Measurements from ENCODE around the gene FCGR3A. TPM values are rescaled to one million over a fixed set of nuclear protein-coding genes. Genes with fewer than 3 reads are reported as not detected.
"Not testable (repeated sequence)": the region's sequence is repeated elsewhere in the genome, so short reads cannot be mapped to it uniquely, and the experiment has no call there.

The FCGR3A gene
- not detected in 2 replicates for total RNA-seq (ENCODE audit: low replicate concordance)

- no peak for DNase-seq (ENCODE audit: low spot score)
- no peak within 1 kb of the TSS for H3K9ac ChIP-seq
- no peak within 1 kb of the TSS for H3K4me2 ChIP-seq
- no peak within 1 kb of the TSS for H3K27ac Mint-ChIP-seq
- H3K27ac ChIP-seq: no peak within 1 kb of the TSS
- no peak within 1 kb of the TSS for H3K4me3 ChIP-seq
- no peaks in the 10 kb centered on the region for H3K27me3 Mint-ChIP-seq (ENCODE audit: insufficient read depth, low read depth)
- no peaks in the 10 kb centered on the region for H3K4me1 Mint-ChIP-seq
- no peaks in the 10 kb centered on the region for H3K9me3 Mint-ChIP-seq
- H3K27me3 ChIP-seq: no peaks in the 10 kb centered on the region
- no peaks in the 10 kb centered on the region for H4K20me1 ChIP-seq (ENCODE audit: low read depth)
- no peaks in the 10 kb centered on the region for H3F3A ChIP-seq (ENCODE audit: low read depth)
- TF ChIP-seq, protein P1, sequence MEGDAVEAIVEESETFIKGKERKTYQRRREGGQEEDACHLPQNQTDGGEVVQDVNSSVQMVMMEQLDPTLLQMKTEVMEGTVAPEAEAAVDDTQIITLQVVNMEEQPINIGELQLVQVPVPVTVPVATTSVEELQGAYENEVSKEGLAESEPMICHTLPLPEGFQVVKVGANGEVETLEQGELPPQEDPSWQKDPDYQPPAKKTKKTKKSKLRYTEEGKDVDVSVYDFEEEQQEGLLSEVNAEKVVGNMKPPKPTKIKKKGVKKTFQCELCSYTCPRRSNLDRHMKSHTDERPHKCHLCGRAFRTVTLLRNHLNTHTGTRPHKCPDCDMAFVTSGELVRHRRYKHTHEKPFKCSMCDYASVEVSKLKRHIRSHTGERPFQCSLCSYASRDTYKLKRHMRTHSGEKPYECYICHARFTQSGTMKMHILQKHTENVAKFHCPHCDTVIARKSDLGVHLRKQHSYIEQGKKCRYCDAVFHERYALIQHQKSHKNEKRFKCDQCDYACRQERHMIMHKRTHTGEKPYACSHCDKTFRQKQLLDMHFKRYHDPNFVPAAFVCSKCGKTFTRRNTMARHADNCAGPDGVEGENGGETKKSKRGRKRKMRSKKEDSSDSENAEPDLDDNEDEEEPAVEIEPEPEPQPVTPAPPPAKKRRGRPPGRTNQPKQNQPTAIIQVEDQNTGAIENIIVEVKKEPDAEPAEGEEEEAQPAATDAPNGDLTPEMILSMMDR (IDR thresholded peaks at IDR 0.05): no peak
- TF ChIP-seq EZH2 (IDR thresholded peaks at IDR 0.05) (no peak), EZH2phosphoT487 (IDR thresholded peaks at IDR 0.05) (no peak)
- no peaks in the 10 kb centered on the region for H3K4me1 ChIP-seq
- H3K79me2 ChIP-seq (ENCODE audit: low read depth): no peaks in the 10 kb centered on the region
- H2AFZ ChIP-seq (replicated peaks): no peak within 1 kb of the TSS
- H3K36me3 Mint-ChIP-seq: no peaks in the 10 kb centered on the region
- H3K36me3 ChIP-seq: no peaks in the 10 kb centered on the region
- no peak within 1 kb of the TSS for H3K4me3 Mint-ChIP-seq
- no peaks in the 10 kb centered on the region for H3K9me3 ChIP-seq (ENCODE audit: low read depth)
These were observed at the start of gene FCGR3A for GRCh38 chr1:161549652-161550051. Gene FCGR3A, minus strand, starts transcription at chr1:161549818. Its CDS starts 82 bp downstream, at chr1:161549736.

- H3K9me3 Mint-ChIP-seq; H4K20me1 ChIP-seq (ENCODE audit: low read depth); H2AFZ ChIP-seq (replicated peaks); H3K9me3 ChIP-seq (ENCODE audit: low read depth); H3K27me3 Mint-ChIP-seq (ENCODE audit: insufficient read depth, low read depth); H3K9ac ChIP-seq; H3K4me3 Mint-ChIP-seq; H3K36me3 ChIP-seq; H3F3A ChIP-seq (ENCODE audit: low read depth); H3K4me1 ChIP-seq; DNase-seq (ENCODE audit: low spot score); H3K27ac Mint-ChIP-seq; H3K79me2 ChIP-seq (ENCODE audit: low read depth); H3K36me3 Mint-ChIP-seq; H3K4me1 Mint-ChIP-seq; H3K4me2 ChIP-seq; H3K4me3 ChIP-seq; H3K27ac ChIP-seq; H3K27me3 ChIP-seq: not testable (repeated sequence)
These were observed 47.5 kb upstream of the FCGR3A start for GRCh38 chr1:161597077-161597476.

DNA sequence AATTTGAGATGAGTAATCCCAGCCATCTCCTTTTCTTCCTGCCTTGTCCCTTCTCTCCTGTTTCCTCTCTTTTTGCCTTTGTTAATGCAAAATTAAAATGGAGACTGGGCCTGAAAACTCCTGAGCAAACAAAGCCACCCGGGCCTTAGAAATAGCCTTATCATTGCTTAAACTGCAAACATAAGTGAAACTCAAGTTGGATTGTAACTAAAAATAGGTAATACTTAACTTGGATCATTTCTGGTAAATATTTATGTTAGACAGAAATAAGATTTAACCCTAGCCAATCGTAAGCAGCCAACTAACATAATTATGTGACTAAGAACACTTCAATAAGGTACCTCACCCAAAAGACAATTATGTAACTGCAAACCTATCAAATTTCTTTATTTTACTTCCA is 46.0 kb upstream of the FCGR3A start:
- H3K9me3 ChIP-seq (ENCODE audit: low read depth); H3K79me2 ChIP-seq (ENCODE audit: low read depth); H3K4me1 Mint-ChIP-seq; H3K4me3 Mint-ChIP-seq; H3F3A ChIP-seq (ENCODE audit: low read depth); H3K36me3 Mint-ChIP-seq; H3K4me3 ChIP-seq; H3K4me1 ChIP-seq; H3K27ac Mint-ChIP-seq; H3K36me3 ChIP-seq; H4K20me1 ChIP-seq (ENCODE audit: low read depth); DNase-seq (ENCODE audit: low spot score); H3K27me3 Mint-ChIP-seq (ENCODE audit: insufficient read depth, low read depth); H3K9ac ChIP-seq; H3K27me3 ChIP-seq; H3K9me3 Mint-ChIP-seq: not testable (repeated sequence)
- Histone ChIP-seq H2AFZ (replicated peaks) (peak overlapping the region; percentile 76), H3K4me2 (peak overlapping the region; percentile 18), H3K27ac (peak overlapping the region; percentile 46)

DNA sequence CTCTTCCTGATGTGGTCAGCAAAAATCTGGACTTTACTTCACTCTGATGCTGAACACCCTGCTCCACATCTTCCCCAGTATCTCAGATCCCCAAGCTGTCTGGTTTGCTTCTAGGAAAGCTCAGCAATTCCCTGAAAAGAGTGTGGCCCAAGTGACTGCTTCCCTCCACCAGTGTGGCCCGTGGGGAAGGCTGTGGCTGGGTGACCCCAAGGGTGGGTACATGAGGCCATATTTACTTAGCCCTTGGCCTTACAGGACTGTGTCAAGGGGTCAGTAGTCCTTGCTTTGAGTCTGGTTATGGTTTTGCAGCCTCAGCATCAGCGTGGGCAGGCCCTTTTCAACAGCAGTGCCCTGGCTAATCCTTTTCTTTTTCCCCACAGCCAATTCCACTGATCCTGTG is 45.6 kb upstream of the FCGR3A start:
- not testable (repeated sequence) for H3K27ac Mint-ChIP-seq; H3K9ac ChIP-seq; H3K79me2 ChIP-seq (ENCODE audit: low read depth); H3K36me3 Mint-ChIP-seq; H3K27me3 Mint-ChIP-seq (ENCODE audit: insufficient read depth, low read depth); H3K36me3 ChIP-seq; H3K4me3 Mint-ChIP-seq; H3F3A ChIP-seq (ENCODE audit: low read depth); H3K9me3 Mint-ChIP-seq; H3K9me3 ChIP-seq (ENCODE audit: low read depth); H3K4me1 ChIP-seq; H3K4me1 Mint-ChIP-seq; H3K27me3 ChIP-seq; H3K4me3 ChIP-seq; H4K20me1 ChIP-seq (ENCODE audit: low read depth); DNase-seq (ENCODE audit: low spot score)
- Histone ChIP-seq H2AFZ (replicated peaks) (peak overlapping the region; percentile 76), H3K27ac (peak overlapping the region; percentile 46), H3K4me2 (peak overlapping the region; percentile 18)

DNA sequence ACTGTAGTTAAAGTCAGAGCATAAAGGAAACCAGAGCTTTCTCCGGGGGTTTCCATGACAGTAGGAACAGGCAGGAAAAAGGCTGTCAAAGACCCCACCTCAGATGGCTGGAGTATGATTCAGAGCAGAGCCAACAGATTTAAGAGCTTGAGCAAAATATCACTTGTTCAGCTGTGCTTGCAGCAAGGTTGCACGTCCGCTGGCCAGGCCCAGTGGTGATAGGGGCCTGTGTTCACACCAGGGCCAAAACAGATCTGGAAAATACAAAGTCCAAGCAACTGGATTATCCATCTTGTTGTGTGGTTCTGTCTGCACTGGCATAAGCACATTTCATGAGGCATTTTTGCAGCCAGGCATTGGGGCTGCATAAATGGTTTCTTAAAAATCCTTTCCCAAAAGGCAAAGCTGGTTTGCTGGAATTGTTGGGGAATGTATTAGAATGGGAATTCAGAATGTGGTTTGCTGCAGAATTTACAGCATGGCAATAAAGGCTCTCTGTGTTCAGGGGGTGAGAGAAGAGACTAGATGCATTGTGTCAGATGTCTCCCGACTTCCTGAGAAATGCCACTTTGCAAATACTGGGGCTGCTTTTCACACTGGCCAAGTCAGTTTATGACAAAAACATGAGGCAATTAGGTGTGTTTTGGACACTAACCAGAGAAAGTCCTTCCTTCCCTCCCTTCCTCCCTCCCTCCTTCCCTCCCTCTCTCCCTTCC is 44.8 kb upstream of the FCGR3A start:
- not testable (repeated sequence) for H3K27ac Mint-ChIP-seq; H3F3A ChIP-seq (ENCODE audit: low read depth); H3K4me3 ChIP-seq; H3K4me3 Mint-ChIP-seq; H3K9ac ChIP-seq; H3K9me3 ChIP-seq (ENCODE audit: low read depth); H3K4me2 ChIP-seq; H4K20me1 ChIP-seq (ENCODE audit: low read depth); H3K36me3 ChIP-seq; H3K27me3 Mint-ChIP-seq (ENCODE audit: insufficient read depth, low read depth); H3K27ac ChIP-seq; H2AFZ ChIP-seq (replicated peaks); H3K27me3 ChIP-seq; H3K9me3 Mint-ChIP-seq; H3K36me3 Mint-ChIP-seq; DNase-seq (ENCODE audit: low spot score); H3K4me1 ChIP-seq; H3K79me2 ChIP-seq (ENCODE audit: low read depth)
- H3K4me1 Mint-ChIP-seq: peaks cover 13% of the 10 kb centered on the region

DNA sequence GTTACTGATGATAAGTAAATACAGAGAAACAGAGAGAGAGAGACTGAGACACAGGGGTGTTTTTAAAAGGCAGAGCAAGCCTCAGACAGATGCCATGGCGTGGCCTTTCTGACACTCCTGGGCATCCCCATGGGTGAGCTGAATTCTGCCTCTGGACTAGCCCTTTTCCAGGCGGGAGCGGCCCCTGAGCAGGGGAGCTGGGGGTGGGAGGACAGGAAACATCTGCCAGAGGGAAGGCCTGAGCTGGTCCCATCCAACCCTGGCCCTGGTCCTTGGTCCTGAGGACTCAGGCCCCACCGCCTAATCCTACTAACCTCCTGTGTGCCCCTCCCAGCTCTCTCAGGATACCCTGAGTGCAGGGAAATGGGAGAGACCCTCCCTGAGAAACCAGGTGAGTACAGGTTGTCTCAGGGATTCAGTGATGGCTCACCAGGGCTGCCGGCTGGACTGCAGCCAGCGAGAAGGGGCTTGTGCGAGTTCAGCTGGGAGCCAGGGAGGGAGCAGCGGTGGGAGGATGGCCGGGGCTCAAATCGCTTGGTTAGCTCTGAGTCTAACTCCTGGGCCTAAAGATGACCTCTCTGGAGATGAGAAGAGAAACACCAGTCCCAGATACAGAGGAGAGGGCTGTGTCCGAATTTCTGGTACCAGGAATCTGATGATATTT is 43.6 kb upstream of the FCGR3A start:
- H3K27me3 ChIP-seq; H3K27ac Mint-ChIP-seq; H2AFZ ChIP-seq (replicated peaks); H3K4me2 ChIP-seq; H3K9me3 ChIP-seq (ENCODE audit: low read depth); H3K9me3 Mint-ChIP-seq; H3K79me2 ChIP-seq (ENCODE audit: low read depth); H3K36me3 ChIP-seq; H3K4me3 ChIP-seq; H3K27me3 Mint-ChIP-seq (ENCODE audit: insufficient read depth, low read depth); H4K20me1 ChIP-seq (ENCODE audit: low read depth); H3K9ac ChIP-seq; H3K36me3 Mint-ChIP-seq; H3K4me3 Mint-ChIP-seq; H3K4me1 ChIP-seq; DNase-seq (ENCODE audit: low spot score); H3K27ac ChIP-seq; H3F3A ChIP-seq (ENCODE audit: low read depth): not testable (repeated sequence)
- H3K4me1 Mint-ChIP-seq: peaks cover 18% of the 10 kb centered on the region

DNA sequence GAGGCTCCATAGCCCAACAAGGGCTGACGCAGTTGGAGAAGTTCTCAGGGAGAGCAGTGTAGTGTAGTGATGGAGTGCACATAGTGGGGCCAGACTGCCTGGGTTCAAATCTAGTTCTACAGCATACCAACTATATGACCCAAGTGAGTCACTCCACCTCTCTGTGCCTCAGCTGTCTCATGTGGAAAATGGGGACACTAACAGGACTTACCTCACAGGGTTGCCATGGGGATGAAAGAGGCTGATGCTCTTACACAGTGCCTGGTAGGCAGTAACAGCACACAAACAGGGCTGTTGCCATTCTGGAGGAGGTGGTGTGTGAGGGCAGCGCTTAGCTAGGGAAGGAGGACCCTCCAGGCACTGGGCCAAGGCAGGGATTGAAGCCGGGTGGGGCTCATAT is 43.0 kb upstream of the FCGR3A start:
- not testable (repeated sequence) for H4K20me1 ChIP-seq (ENCODE audit: low read depth); H3K36me3 Mint-ChIP-seq; H3K9me3 Mint-ChIP-seq; H2AFZ ChIP-seq (replicated peaks); H3K27ac ChIP-seq; H3K4me3 Mint-ChIP-seq; H3K79me2 ChIP-seq (ENCODE audit: low read depth); H3K4me1 ChIP-seq; DNase-seq (ENCODE audit: low spot score); H3K9me3 ChIP-seq (ENCODE audit: low read depth); H3K27me3 ChIP-seq; H3K27me3 Mint-ChIP-seq (ENCODE audit: insufficient read depth, low read depth); H3K9ac ChIP-seq; H3K36me3 ChIP-seq; H3K4me3 ChIP-seq; H3F3A ChIP-seq (ENCODE audit: low read depth); H3K27ac Mint-ChIP-seq; H3K4me2 ChIP-seq
- peaks cover 18% of the 10 kb centered on the region for H3K4me1 Mint-ChIP-seq

Measured in neural progenitor cell (in vitro differentiated cells).